HL-60 (cell line): ENCODE measurements around the gene SLC9A3.

Experiments used
- DNase-seq, 2 experiments: peaks; one replicate each; pipeline ENCODE4 v3.0.0-alpha.2; 2010 to 2020; ENCODE audit warnings: low read depth in 1 of 2, low spot score in 1 of 2
- H3K27ac ChIP-seq: fragments of 250-450 bp; sonication (Bioruptor Pico); replicated peaks from 2 replicates; pipeline ENCODE4 v1.5.1; 2020; ENCODE audit warnings: mild to moderate bottlenecking, moderate library complexity
- H3K27me3 ChIP-seq: fragments of 250-450 bp; sonication (Bioruptor Pico); 2 replicates; pipeline ENCODE4 v1.5.1; 2021; ENCODE audit warnings: mild to moderate bottlenecking, moderate library complexity; ENCODE audit not compliant: insufficient read depth, poor library complexity, severe bottlenecking
- H3K4me3 ChIP-seq: replicated peaks from 2 replicates; pipeline ENCODE4 v1.5.1; 2011; ENCODE audit warnings: mild to moderate bottlenecking, control low read depth, low read length; ENCODE audit not compliant: insufficient read depth
- GABPA ChIP-seq: IDR thresholded peaks from 2 replicates; pipeline ENCODE4 v1.6.1; 2012; ENCODE audit warnings: low read depth
- POLR2AphosphoS5 ChIP-seq: IDR thresholded peaks from 2 replicates; pipeline ENCODE4 v1.6.1; 2012; ENCODE audit warnings: low read depth
- SPI1 ChIP-seq: IDR thresholded peaks from 2 replicates; pipeline ENCODE4 v1.6.1; 2012; ENCODE audit warnings: low read depth, mild to moderate bottlenecking, borderline replicate concordance
- TF ChIP-seq, protein P1 (sequence below): IDR thresholded peaks from 2 replicates; pipeline ENCODE4 v1.6.1; 2012; ENCODE audit warnings: low read depth; ENCODE audit not compliant: insufficient replicate concordance
- TF ChIP-seq, protein P2 (sequence below): IDR thresholded peaks from one replicate; pipeline ENCODE4 v1.5.1; 2011; ENCODE audit warnings: low read length, control low read depth, inconsistent platforms; ENCODE audit not compliant: insufficient read depth

The SLC9A3 gene

DNA sequence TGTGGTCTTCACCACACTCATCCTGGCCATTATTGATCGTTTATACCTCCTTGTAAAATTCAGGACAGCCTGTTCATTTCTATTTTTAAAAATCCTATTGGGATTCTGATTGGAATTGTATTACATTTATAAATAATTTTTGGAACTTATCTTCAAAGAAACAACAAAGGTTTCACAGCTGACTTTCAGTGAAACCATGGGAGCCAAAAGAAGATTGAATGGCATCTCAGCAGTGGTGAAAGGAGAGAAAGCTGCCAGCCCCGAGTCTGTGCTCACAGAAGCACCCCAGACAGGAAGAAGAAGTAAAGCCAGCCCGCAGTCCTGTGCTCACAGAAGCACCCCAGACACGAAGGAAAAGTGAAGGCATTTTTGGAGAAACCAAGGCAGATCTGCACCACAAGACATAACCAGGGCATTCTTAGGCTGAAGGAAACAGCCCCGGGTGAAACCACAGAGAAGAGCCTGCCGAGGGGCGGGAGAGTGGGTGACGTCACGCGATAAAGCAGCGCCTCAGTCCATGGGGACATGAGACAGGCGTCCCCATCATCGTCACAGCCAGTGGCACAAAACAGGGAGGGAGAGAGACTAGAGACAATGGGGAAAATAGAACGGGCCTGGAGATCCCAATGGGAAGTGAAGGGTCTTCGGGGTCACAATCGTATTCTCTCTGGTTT is 42.5 kb upstream of the SLC9A3 start:
- TF ChIP-seq SPI1, result no peak
- TF ChIP-seq, protein P1, sequence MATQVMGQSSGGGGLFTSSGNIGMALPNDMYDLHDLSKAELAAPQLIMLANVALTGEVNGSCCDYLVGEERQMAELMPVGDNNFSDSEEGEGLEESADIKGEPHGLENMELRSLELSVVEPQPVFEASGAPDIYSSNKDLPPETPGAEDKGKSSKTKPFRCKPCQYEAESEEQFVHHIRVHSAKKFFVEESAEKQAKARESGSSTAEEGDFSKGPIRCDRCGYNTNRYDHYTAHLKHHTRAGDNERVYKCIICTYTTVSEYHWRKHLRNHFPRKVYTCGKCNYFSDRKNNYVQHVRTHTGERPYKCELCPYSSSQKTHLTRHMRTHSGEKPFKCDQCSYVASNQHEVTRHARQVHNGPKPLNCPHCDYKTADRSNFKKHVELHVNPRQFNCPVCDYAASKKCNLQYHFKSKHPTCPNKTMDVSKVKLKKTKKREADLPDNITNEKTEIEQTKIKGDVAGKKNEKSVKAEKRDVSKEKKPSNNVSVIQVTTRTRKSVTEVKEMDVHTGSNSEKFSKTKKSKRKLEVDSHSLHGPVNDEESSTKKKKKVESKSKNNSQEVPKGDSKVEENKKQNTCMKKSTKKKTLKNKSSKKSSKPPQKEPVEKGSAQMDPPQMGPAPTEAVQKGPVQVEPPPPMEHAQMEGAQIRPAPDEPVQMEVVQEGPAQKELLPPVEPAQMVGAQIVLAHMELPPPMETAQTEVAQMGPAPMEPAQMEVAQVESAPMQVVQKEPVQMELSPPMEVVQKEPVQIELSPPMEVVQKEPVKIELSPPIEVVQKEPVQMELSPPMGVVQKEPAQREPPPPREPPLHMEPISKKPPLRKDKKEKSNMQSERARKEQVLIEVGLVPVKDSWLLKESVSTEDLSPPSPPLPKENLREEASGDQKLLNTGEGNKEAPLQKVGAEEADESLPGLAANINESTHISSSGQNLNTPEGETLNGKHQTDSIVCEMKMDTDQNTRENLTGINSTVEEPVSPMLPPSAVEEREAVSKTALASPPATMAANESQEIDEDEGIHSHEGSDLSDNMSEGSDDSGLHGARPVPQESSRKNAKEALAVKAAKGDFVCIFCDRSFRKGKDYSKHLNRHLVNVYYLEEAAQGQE, result no peak
- no peak for TF ChIP-seq GABPA
- no peak for TF ChIP-seq POLR2AphosphoS5
- TF ChIP-seq, protein P2, sequence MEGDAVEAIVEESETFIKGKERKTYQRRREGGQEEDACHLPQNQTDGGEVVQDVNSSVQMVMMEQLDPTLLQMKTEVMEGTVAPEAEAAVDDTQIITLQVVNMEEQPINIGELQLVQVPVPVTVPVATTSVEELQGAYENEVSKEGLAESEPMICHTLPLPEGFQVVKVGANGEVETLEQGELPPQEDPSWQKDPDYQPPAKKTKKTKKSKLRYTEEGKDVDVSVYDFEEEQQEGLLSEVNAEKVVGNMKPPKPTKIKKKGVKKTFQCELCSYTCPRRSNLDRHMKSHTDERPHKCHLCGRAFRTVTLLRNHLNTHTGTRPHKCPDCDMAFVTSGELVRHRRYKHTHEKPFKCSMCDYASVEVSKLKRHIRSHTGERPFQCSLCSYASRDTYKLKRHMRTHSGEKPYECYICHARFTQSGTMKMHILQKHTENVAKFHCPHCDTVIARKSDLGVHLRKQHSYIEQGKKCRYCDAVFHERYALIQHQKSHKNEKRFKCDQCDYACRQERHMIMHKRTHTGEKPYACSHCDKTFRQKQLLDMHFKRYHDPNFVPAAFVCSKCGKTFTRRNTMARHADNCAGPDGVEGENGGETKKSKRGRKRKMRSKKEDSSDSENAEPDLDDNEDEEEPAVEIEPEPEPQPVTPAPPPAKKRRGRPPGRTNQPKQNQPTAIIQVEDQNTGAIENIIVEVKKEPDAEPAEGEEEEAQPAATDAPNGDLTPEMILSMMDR, result no peak
- Histone ChIP-seq H3K27me3 (no peaks in the 10 kb centered on the region), H3K4me3 (no peak overlapping the region), H3K27ac (no peak overlapping the region)
- DNase-seq, result no peak

DNA sequence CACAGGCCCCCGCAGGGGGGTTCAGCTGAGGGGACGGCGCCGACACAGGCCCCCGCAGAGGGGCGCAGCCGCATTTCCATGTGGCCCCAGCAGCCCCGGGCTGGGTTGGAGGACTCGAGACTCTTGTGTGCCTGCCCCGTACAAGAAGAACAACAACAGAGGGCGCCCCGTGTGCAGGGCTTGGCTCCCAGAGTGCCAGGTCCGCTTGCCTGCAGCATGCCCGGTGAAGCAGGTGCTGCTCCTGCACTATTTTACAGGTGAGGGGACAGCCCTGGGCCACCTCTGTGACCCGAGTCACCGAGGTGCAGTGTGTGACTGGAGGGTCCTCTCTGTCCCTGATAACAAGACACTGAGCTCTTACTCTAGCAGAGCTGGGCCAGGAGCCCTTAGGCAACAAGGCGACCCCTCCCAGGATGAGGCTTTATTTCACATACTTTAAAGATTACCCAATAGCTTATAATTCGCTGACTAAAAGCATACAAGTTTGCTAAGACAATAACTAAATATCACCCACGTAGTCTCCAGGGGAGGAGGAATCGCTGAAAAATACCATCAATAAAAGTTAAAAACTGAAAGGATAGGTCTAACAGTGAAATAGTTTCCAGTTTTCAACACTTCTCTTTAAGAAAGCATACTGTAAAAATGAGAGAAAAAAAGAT is 41.7 kb upstream of the SLC9A3 start:
- DNase-seq, result no peak
- no peak overlapping the region for H3K27ac ChIP-seq

DNA sequence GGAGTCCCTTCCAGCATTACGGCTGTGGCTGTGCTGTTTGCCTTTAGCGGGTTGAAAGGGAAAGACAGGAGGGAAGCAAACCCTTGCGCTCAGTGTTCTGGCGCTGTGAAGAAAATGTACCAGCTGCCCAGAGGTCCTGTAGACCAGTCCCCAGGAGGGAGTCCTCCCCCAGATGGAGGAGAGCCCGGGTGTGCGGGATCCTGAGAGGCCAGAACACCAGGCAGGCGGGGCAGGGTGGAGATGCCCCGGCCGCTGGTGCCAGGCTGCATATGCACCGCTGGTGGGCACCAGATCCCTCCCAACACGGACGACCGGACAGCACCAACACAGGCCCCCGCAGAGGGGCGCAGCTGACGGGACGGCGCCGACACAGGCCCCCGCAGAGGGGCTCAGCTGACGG is 37.2 kb upstream of the SLC9A3 start:
- Histone ChIP-seq H3K4me3 (no peak overlapping the region), H3K27ac (no peak overlapping the region), H3K27me3 (no peaks in the 10 kb centered on the region)
- no peak for DNase-seq
- TF ChIP-seq, protein P2, result no peak
- TF ChIP-seq SPI1 (no peak), POLR2AphosphoS5 (no peak), GABPA (no peak)
- TF ChIP-seq, protein P1, result no peak

More for the DNA sequence above, 41.7 kb upstream of the SLC9A3 start:
- no peak overlapping the region for H3K4me3 ChIP-seq
- TF ChIP-seq GABPA (no peak), SPI1 (no peak), POLR2AphosphoS5 (no peak)
- TF ChIP-seq, protein P2, result no peak
- TF ChIP-seq, protein P1, result no peak
- no peaks in the 10 kb centered on the region for H3K27me3 ChIP-seq
